ENCODE data around the gene TMEM198. TPM values are rescaled to one million over a fixed set of nuclear protein-coding genes. Genes with fewer than 3 reads are reported as not detected.

Gene TMEM198
- total and polyA plus RNA-seq, 2 donors (not counting 1 experiment from before 2014, with no cell fraction given), result 0.39 to 1.1 TPM

DNA sequence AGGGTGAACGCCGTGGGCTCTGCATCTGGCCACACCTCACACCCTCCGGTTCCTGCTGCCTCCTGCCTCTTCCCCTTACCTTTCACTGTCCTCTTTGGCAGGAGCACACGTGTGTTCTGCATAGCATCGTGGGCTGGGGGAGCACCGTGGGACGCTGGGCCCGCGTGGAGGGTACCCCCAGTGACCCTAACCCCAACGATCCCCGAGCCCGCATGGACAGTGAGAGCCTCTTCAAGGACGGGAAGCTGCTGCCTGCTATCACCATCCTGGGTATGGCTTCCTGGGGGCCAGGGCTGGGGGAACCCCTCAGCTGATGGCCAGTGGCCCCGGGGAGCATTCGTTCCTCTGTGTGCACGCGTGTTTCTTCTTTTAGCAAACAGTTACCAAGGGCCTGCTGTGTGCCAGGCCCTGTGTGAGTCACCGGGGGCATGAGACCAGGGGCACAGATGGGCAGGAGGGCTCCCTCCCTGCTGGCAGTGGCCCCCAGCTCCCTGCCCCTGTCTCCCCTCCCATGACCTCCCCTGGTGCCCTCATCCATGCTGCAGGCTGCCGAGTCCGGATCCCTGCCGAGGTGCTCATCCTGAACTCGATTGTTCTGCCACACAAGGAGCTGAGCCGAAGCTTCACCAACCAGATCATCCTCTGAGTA is 37.6 kb upstream of the TMEM198 start:
- H3K27ac Mint-ChIP-seq, result no peak overlapping the region
- H2AFZ ChIP-seq (ENCODE audit: insufficient read depth, low read depth, low read length, poor library complexity, severe bottlenecking), result no peak overlapping the region
- H3K79me2 ChIP-seq (ENCODE audit: control insufficient read depth, insufficient read depth, low read length), result no peaks in the 10 kb centered on the region
- no peak overlapping the region for H3K4me2 ChIP-seq (replicated peaks; ENCODE audit: low read depth, low read length, poor library complexity, severe bottlenecking)
- no peak overlapping the region for H3K4me3 Mint-ChIP-seq
- DNase-seq (no peak), ATAC-seq (ENCODE audit: low read depth) (no peak)
- no peak overlapping the region for H3K9ac ChIP-seq (ENCODE audit: low read length)
- WGBS (ENCODE audit: insufficient coverage), result 96% methylated on average over 23 of the region's 23 CpGs
- H3K36me3 ChIP-seq (replicated peaks in 1 of 2; ENCODE audit: control extremely low read depth in 1 of 2, control insufficient read depth in 1 of 2, extremely low read depth in 1 of 2, insufficient read depth in 2 of 2, low read length in 1 of 2), result peaks cover 0 to 32% of the 10 kb centered on the region in 2 experiments
- peaks cover 24% of the 10 kb centered on the region for H3K27me3 Mint-ChIP-seq
- peaks cover 19% of the 10 kb centered on the region for H3K4me1 Mint-ChIP-seq
- ChIA-PET POLR2A (no interaction called here), CTCF (interaction anchor here (1.0 kb wide), 1 partner anchor 11 kb away, joined by 3 read pairs; a partner anchor contains a TSS)
- no peak for TF ChIP-seq EZH2 (IDR thresholded peaks at IDR 0.05; ENCODE audit: borderline replicate concordance, insufficient read depth, low read depth, low read length, poor library complexity, severe bottlenecking)
- TF ChIP-seq, protein P1, sequence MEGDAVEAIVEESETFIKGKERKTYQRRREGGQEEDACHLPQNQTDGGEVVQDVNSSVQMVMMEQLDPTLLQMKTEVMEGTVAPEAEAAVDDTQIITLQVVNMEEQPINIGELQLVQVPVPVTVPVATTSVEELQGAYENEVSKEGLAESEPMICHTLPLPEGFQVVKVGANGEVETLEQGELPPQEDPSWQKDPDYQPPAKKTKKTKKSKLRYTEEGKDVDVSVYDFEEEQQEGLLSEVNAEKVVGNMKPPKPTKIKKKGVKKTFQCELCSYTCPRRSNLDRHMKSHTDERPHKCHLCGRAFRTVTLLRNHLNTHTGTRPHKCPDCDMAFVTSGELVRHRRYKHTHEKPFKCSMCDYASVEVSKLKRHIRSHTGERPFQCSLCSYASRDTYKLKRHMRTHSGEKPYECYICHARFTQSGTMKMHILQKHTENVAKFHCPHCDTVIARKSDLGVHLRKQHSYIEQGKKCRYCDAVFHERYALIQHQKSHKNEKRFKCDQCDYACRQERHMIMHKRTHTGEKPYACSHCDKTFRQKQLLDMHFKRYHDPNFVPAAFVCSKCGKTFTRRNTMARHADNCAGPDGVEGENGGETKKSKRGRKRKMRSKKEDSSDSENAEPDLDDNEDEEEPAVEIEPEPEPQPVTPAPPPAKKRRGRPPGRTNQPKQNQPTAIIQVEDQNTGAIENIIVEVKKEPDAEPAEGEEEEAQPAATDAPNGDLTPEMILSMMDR (IDR thresholded peaks at IDR 0.05), result no peak
- no peaks in the 10 kb centered on the region for H4K20me1 ChIP-seq (ENCODE audit: control insufficient read depth, insufficient read depth, low read length, poor library complexity, severe bottlenecking)
- H3K4me3 ChIP-seq (ENCODE audit: control extremely low read depth in 1 of 5, extremely low read depth in 1 of 5, insufficient read depth in 1 of 5, low read depth in 2 of 5, low read length in 4 of 5), result no peak overlapping the region
- H3K4me1 ChIP-seq (ENCODE audit: control insufficient read depth in 2 of 2, insufficient read depth in 2 of 2, low read length in 2 of 2), result peaks cover 15 to 20% of the 10 kb centered on the region in 2 donors
- no peaks in the 10 kb centered on the region for H3K9me3 Mint-ChIP-seq (ENCODE audit: insufficient read depth)
- peaks cover 0 to 13% (median 0%) of the 10 kb centered on the region in 3 donors for H3K9me3 ChIP-seq (ENCODE audit: control extremely low read depth in 1 of 3, control insufficient read depth in 2 of 3, insufficient read depth in 1 of 3, low read length in 2 of 3)
- no peak overlapping the region for H3K27ac ChIP-seq (ENCODE audit: low read length in 2 of 2)
- intact Hi-C loops (cut with micrococcal nuclease), result no loop called here
- peaks cover 0 to 32% (median 10%) of the 10 kb centered on the region in 4 experiments for H3K27me3 ChIP-seq (replicated peaks in 1 of 4; ENCODE audit: control extremely low read depth in 1 of 4, control insufficient read depth in 3 of 4, insufficient read depth in 4 of 4, low read length in 3 of 4)

DNA sequence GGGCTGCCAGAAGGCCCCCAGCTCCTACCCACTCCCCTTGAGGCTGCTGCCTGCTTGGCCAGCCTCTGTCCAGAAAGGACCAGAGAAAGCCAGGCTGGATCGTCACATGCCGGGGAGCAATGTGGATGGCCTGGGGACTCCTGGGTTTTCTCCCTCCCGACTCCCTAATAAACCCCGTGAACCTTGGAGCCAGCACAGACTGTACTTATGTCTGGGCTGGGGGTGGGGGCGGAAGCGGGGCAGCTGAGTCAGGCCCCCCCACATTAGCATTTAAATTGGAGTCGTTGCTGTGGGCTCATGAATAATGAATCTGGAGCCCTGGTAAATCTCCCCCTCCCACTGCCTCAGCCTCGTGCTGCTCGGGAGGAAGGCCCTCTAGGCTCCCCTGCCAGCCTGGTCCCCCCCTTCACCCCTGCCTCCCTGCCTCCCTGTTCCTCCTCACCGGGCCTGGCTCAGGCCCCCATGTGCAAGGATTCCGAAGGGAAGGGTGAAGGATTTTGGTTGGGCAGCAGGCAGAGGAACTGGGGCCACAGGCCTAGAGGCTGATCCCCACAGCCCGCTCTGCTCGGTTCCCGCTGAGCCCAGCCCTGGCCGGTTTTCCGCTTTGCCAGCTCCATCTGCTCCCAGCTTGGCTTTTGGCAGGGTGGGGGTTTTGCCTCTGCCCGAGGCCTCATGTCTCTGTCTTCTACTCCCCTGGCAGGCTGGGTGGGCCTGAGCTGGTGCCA is 36.9 kb upstream of the TMEM198 start:
- POLR2A ChIA-PET, result no interaction called here
- intact Hi-C loops (cut with micrococcal nuclease), result no loop called here

More for the DNA sequence above, 36.9 kb upstream of the TMEM198 start:
- H3K4me1 Mint-ChIP-seq, result peaks cover 19% of the 10 kb centered on the region
- H3K27ac Mint-ChIP-seq, result no peak overlapping the region
- no peaks in the 10 kb centered on the region for H3K9me3 Mint-ChIP-seq (ENCODE audit: insufficient read depth)
- H3K27me3 Mint-ChIP-seq, result peaks cover 29% of the 10 kb centered on the region
- peaks cover 0 to 28% of the 10 kb centered on the region in 2 experiments for H3K36me3 ChIP-seq (replicated peaks in 1 of 2; ENCODE audit: control extremely low read depth in 1 of 2, control insufficient read depth in 1 of 2, extremely low read depth in 1 of 2, insufficient read depth in 2 of 2, low read length in 1 of 2)
- H3K9ac ChIP-seq (ENCODE audit: low read length), result no peak overlapping the region
- peaks cover 0 to 15% (median 0%) of the 10 kb centered on the region in 3 donors for H3K9me3 ChIP-seq (ENCODE audit: control extremely low read depth in 1 of 3, control insufficient read depth in 2 of 3, insufficient read depth in 1 of 3, low read length in 2 of 3)
- no peak overlapping the region for H3K4me2 ChIP-seq (replicated peaks; ENCODE audit: low read depth, low read length, poor library complexity, severe bottlenecking)
- peaks cover 15 to 22% of the 10 kb centered on the region in 2 donors for H3K4me1 ChIP-seq (ENCODE audit: control insufficient read depth in 2 of 2, insufficient read depth in 2 of 2, low read length in 2 of 2)
- ATAC-seq (ENCODE audit: low read depth) (no peak), DNase-seq (no peak)
- no peaks in the 10 kb centered on the region for H3K79me2 ChIP-seq (ENCODE audit: control insufficient read depth, insufficient read depth, low read length)
- H4K20me1 ChIP-seq (ENCODE audit: control insufficient read depth, insufficient read depth, low read length, poor library complexity, severe bottlenecking), result no peaks in the 10 kb centered on the region
- TF ChIP-seq, protein P1 (IDR thresholded peaks at IDR 0.05), result no peak
- no peak for TF ChIP-seq EZH2 (IDR thresholded peaks at IDR 0.05; ENCODE audit: borderline replicate concordance, insufficient read depth, low read depth, low read length, poor library complexity, severe bottlenecking)
- CTCF ChIA-PET, result interaction anchor here (1.0 to 1.4 kb wide), 3 partner anchors 11 to 105 kb away, joined by 3 to 4 read pairs (median 3); a partner anchor contains a TSS
- H3K27me3 ChIP-seq (replicated peaks in 1 of 4; ENCODE audit: control extremely low read depth in 1 of 4, control insufficient read depth in 3 of 4, insufficient read depth in 4 of 4, low read length in 3 of 4), result peaks cover 0 to 38% (median 11%) of the 10 kb centered on the region in 4 experiments
- H3K27ac ChIP-seq (ENCODE audit: low read length in 2 of 2), result no peak overlapping the region
- H3K4me3 Mint-ChIP-seq, result no peak overlapping the region
- H3K4me3 ChIP-seq (ENCODE audit: control extremely low read depth in 1 of 5, extremely low read depth in 1 of 5, insufficient read depth in 1 of 5, low read depth in 2 of 5, low read length in 4 of 5), result no peak overlapping the region
- H2AFZ ChIP-seq (ENCODE audit: insufficient read depth, low read depth, low read length, poor library complexity, severe bottlenecking), result no peak overlapping the region
- WGBS (ENCODE audit: insufficient coverage), result 97% methylated on average over 10 of the region's 17 CpGs

Data from B cell (primary cell).